Parathyroid adenoma (tissue), 2 donors: ENCODE measurements around the gene USHBP1.

Source experiments
- H2AFZ ChIP-seq: fragments of 300-600 bp; sonication (generic); one replicate; pipeline ENCODE4 v1.7.0; 2017; ENCODE audit warnings: antibody characterized with exemption, mild to moderate bottlenecking
- H3K27ac ChIP-seq: fragments of 300-600 bp; sonication (generic); one replicate; pipeline ENCODE4 v1.7.0; 2017
- H3K27me3 ChIP-seq: fragments of 300-600 bp; sonication (generic); one replicate; pipeline ENCODE4 v1.7.0; 2017; ENCODE audit warnings: low read length; ENCODE audit not compliant: control insufficient read depth, insufficient read depth
- H3K36me3 ChIP-seq: fragments of 300-600 bp; sonication (generic); one replicate; pipeline ENCODE4 v1.7.0; 2017; ENCODE audit warnings: low read length; ENCODE audit not compliant: control insufficient read depth, insufficient read depth
- H3K4me1 ChIP-seq: fragments of 300-600 bp; sonication (generic); one replicate; pipeline ENCODE4 v1.7.0; 2017; ENCODE audit warnings: control low read depth
- H3K4me2 ChIP-seq: fragments of 300-600 bp; sonication (generic); one replicate; pipeline ENCODE4 v1.7.0; 2017; ENCODE audit warnings: low read length
- H3K4me3 ChIP-seq: fragments of 300-600 bp; sonication (generic); one replicate; pipeline ENCODE4 v1.7.0; 2017; ENCODE audit warnings: low read depth, low read length
- H3K79me2 ChIP-seq: fragments of 300-600 bp; sonication (generic); one replicate; pipeline ENCODE4 v1.7.0; 2017; ENCODE audit warnings: control low read depth
- H3K9ac ChIP-seq: fragments of 300-600 bp; sonication (generic); one replicate; pipeline ENCODE4 v1.7.0; 2017; ENCODE audit warnings: mild to moderate bottlenecking
- H3K9me3 ChIP-seq: fragments of 300-600 bp; sonication (generic); one replicate; pipeline ENCODE4 v1.7.0; 2017; ENCODE audit warnings: low read length; ENCODE audit not compliant: control insufficient read depth
- CTCF ChIP-seq: fragments of 300-600 bp; sonication (generic); IDR thresholded peaks from one replicate; pipeline ENCODE4 v1.7.0; 2017; ENCODE audit warnings: antibody characterized with exemption, mild to moderate bottlenecking
- donor health status: primary hyperparathyroidism.

USHBP1 gene

GRCh38 chr19:17220207-17220758 lies 44.3 kb downstream of the USHBP1 start:
- TF ChIP-seq CTCF: no peak
- no peak overlapping the region for H2AFZ ChIP-seq
- no peaks in the 10 kb centered on the region for H3K36me3 ChIP-seq
- H3K9me3 ChIP-seq: no peaks in the 10 kb centered on the region
- H3K4me3 ChIP-seq: no peak overlapping the region
- no peaks in the 10 kb centered on the region for H3K27me3 ChIP-seq
- no peak overlapping the region for H3K27ac ChIP-seq
- H3K79me2 ChIP-seq: no peaks in the 10 kb centered on the region
- no peak overlapping the region for H3K9ac ChIP-seq
- no peak overlapping the region for H3K4me2 ChIP-seq
- peaks cover 5% of the 10 kb centered on the region for H3K4me1 ChIP-seq

- Histone ChIP-seq H2AFZ (no peak overlapping the region), H3K36me3 (no peaks in the 10 kb centered on the region), H3K9ac (no peak overlapping the region), H3K4me3 (no peak overlapping the region), H3K4me1 (peaks cover 8% of the 10 kb centered on the region), H3K27ac (no peak overlapping the region), H3K9me3 (no peaks in the 10 kb centered on the region), H3K4me2 (no peak overlapping the region), H3K27me3 (no peaks in the 10 kb centered on the region), H3K79me2 (no peaks in the 10 kb centered on the region)
- no peak for TF ChIP-seq CTCF
Measured at GRCh38 chr19:17219286-17219685, 45.3 kb downstream of the USHBP1 start.

- Histone ChIP-seq H2AFZ (peak overlapping the region; percentile 98), H3K36me3 (no peaks in the 10 kb centered on the region), H3K4me2 (peak overlapping the region; percentile 68), H3K4me3 (peak overlapping the region; percentile 89), H3K9ac (no peak overlapping the region), H3K9me3 (no peaks in the 10 kb centered on the region), H3K27me3 (no peaks in the 10 kb centered on the region), H3K79me2 (no peaks in the 10 kb centered on the region), H3K4me1 (peaks cover 8% of the 10 kb centered on the region), H3K27ac (peak overlapping the region; percentile 90)
- no peak for TF ChIP-seq CTCF
Measured at GRCh38 chr19:17216058-17216670, 48.4 kb downstream of the USHBP1 start.

- H3K79me2 ChIP-seq: no peaks in the 10 kb centered on the region
- no peaks in the 10 kb centered on the region for H3K9me3 ChIP-seq
- no peak for TF ChIP-seq CTCF
- peak within 1 kb of the TSS; percentile 68 for H3K4me2 ChIP-seq
- H3K9ac ChIP-seq: no peak within 1 kb of the TSS
- H3K27ac ChIP-seq: peak within 1 kb of the TSS; percentile 90
- no peaks in the 10 kb centered on the region for H3K36me3 ChIP-seq
- peak within 1 kb of the TSS; percentile 89 for H3K4me3 ChIP-seq
- peaks cover 8% of the 10 kb centered on the region for H3K4me1 ChIP-seq
- no peaks in the 10 kb centered on the region for H3K27me3 ChIP-seq
- peak within 1 kb of the TSS; percentile 98 for H2AFZ ChIP-seq
Measured at GRCh38 chr19:17215127-17215971, 49.2 kb downstream of the USHBP1 start, which contains the start of gene USE1. USE1 (plus strand) TSS chr19:17215357; CDS start chr19:17215406, 49 bp downstream.
